Measurements from ENCODE around the gene JMJD8. TPM values are rescaled to one million over a fixed set of nuclear protein-coding genes. Genes with fewer than 3 reads are reported as not detected.

JMJD8 gene
- polyA plus RNA-seq, 1 donor (not counting 4 experiments of a cell fraction or from before 2014, with no cell fraction given) = 20.1 TPM

GRCh38 chr16:660459-661183 lies 23.5 kb downstream of the JMJD8 start:
- Histone ChIP-seq H3K27ac (ENCODE audit: control insufficient read depth, insufficient read depth, low read length) (no peak overlapping the region), H2AFZ (ENCODE audit: control insufficient read depth, low read length) (no peak overlapping the region), H3K9me1 (ENCODE audit: control insufficient read depth, extremely low read depth, insufficient read depth, low read length) (no peaks in the 10 kb centered on the region), H3K4me1 (ENCODE audit: control insufficient read depth, extremely low read depth, insufficient read depth, low read length) (no peaks in the 10 kb centered on the region), H3K27me3 (ENCODE audit: control insufficient read depth, extremely low read depth, insufficient read depth, low read length) (no peaks in the 10 kb centered on the region), H3K9ac (ENCODE audit: control insufficient read depth, extremely low read depth, insufficient read depth, low read length) (no peak overlapping the region), H3K36me3 (ENCODE audit: control insufficient read depth in 2 of 2, extremely low read depth in 1 of 2, insufficient read depth in 2 of 2, low read length in 2 of 2) (no peaks in the 10 kb centered on the region), H3K4me3 (ENCODE audit: control insufficient read depth in 2 of 3, extremely low read depth in 1 of 3, insufficient read depth in 2 of 3, low read depth in 1 of 3, low read length in 3 of 3) (no peak overlapping the region), H3K9me3 (ENCODE audit: control insufficient read depth, low read depth, low read length) (no peaks in the 10 kb centered on the region), H4K20me1 (ENCODE audit: control insufficient read depth, extremely low read depth, insufficient read depth, low read length) (no peaks in the 10 kb centered on the region), H3K79me2 (ENCODE audit: control insufficient read depth, insufficient read depth, low read length) (no peaks in the 10 kb centered on the region), H3K4me2 (ENCODE audit: control insufficient read depth, extremely low read depth, insufficient read depth, low read depth, low read length) (no peak overlapping the region)
- no peak for FAIRE-seq
- TF ChIP-seq CTCF (optimal IDR thresholded peaks at IDR 0.05 in 1 of 3, IDR thresholded peaks at IDR 0.05 in 1 of 3, conservative IDR thresholded peaks at IDR 0.05 in 1 of 3; ENCODE audit: extremely low read depth in 1 of 3, insufficient read depth in 2 of 3, low read length in 3 of 3) = peak in 1 of 3 experiments; percentile 56
- no peak for TF ChIP-seq EZH2 (IDR thresholded peaks at IDR 0.05; ENCODE audit: low read length)
- DNase-seq (ENCODE audit: low read depth, low spot score) = no peak
- dilution Hi-C loops (cut with MboI; ENCODE audit: extremely low pct_ligation_motif_present, low sequenced_read_pairs) = no loop called here

DNA sequence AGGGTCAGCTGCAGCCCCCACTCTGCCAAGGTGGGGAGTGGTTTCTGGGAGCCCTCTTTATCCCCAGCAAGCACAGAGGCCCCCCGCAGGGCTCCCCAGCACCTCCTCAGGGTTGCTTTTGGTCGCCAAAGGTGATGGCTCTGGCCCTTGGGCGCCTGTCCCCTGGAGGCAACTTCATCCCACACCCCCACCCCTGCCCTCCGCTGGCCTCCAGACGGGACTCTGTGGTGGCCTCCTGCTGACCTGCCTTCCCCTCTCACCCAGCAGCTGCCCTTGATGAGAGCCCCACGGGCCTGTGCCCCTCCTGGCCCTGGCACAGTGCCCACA lies 24.0 kb downstream of the JMJD8 start:
- Histone ChIP-seq H4K20me1 (ENCODE audit: control insufficient read depth, extremely low read depth, insufficient read depth, low read length) (no peaks in the 10 kb centered on the region), H2AFZ (ENCODE audit: control insufficient read depth, low read length) (no peak overlapping the region), H3K27ac (ENCODE audit: control insufficient read depth, insufficient read depth, low read length) (no peak overlapping the region), H3K4me1 (ENCODE audit: control insufficient read depth, extremely low read depth, insufficient read depth, low read length) (no peaks in the 10 kb centered on the region), H3K79me2 (ENCODE audit: control insufficient read depth, insufficient read depth, low read length) (no peaks in the 10 kb centered on the region), H3K4me2 (ENCODE audit: control insufficient read depth, extremely low read depth, insufficient read depth, low read depth, low read length) (no peak overlapping the region), H3K4me3 (ENCODE audit: control insufficient read depth in 2 of 3, extremely low read depth in 1 of 3, insufficient read depth in 2 of 3, low read depth in 1 of 3, low read length in 3 of 3) (no peak overlapping the region), H3K9me3 (ENCODE audit: control insufficient read depth, low read depth, low read length) (no peaks in the 10 kb centered on the region), H3K36me3 (ENCODE audit: control insufficient read depth in 2 of 2, extremely low read depth in 1 of 2, insufficient read depth in 2 of 2, low read length in 2 of 2) (no peaks in the 10 kb centered on the region), H3K27me3 (ENCODE audit: control insufficient read depth, extremely low read depth, insufficient read depth, low read length) (no peaks in the 10 kb centered on the region), H3K9me1 (ENCODE audit: control insufficient read depth, extremely low read depth, insufficient read depth, low read length) (no peaks in the 10 kb centered on the region), H3K9ac (ENCODE audit: control insufficient read depth, extremely low read depth, insufficient read depth, low read length) (no peak overlapping the region)
- FAIRE-seq = no peak
- DNase-seq (ENCODE audit: low read depth, low spot score) = no peak
- dilution Hi-C loops (cut with MboI; ENCODE audit: extremely low pct_ligation_motif_present, low sequenced_read_pairs) = no loop called here
- TF ChIP-seq CTCF (optimal IDR thresholded peaks at IDR 0.05 in 1 of 3, IDR thresholded peaks at IDR 0.05 in 1 of 3, conservative IDR thresholded peaks at IDR 0.05 in 1 of 3; ENCODE audit: extremely low read depth in 1 of 3, insufficient read depth in 2 of 3, low read length in 3 of 3) (no peak), EZH2 (IDR thresholded peaks at IDR 0.05; ENCODE audit: low read length) (no peak)

Data from keratinocyte (primary cell).